Panc1 (cell line): Measurements from ENCODE around the gene DHRSX. TPM values are rescaled to one million over a fixed set of nuclear protein-coding genes. Genes with fewer than 3 reads are reported as not detected.
"Not testable (repeated sequence)": the region's sequence is repeated elsewhere in the genome, so short reads cannot be mapped to it uniquely, and the experiment has no call there.

Experiments
- ATAC-seq: fragments of 200-7000 bp; cut with Tn5 transposase; 2 replicates; pipeline ENCODE4 v1.9.1; 2020; ENCODE audit warnings: mild to moderate bottlenecking, moderate library complexity
- BruUV-seq: library from RNA; stranded (reverse); fragments of 400-500 nt; replicated peaks from 2 replicates; lab custom pipeline; 2021; lab: Mats Ljungman, UMichigan
- CTCF ChIA-PET: fragments of 300-600 bp; sonication (Branson Sonifier 250); formaldehyde crosslinking; loops from one replicate; lab custom pipeline; 2022; ENCODE audit warnings: antibody characterized with exemption; lab: Charles Lee
- POLR2A ChIA-PET: fragments of 300-600 bp; sonication (Branson Sonifier 250); formaldehyde crosslinking; loops from one replicate; lab custom pipeline; 2022; ENCODE audit warnings: antibody characterized with exemption; lab: Charles Lee
- DNase-seq: peaks from one replicate; pipeline ENCODE4 v3.0.0-alpha.2; 2010; ENCODE audit warnings: low read depth, low spot score
- H3K27ac ChIP-seq: 2 replicates; pipeline ENCODE4 v1.5.1; 2011; ENCODE audit warnings: mild to moderate bottlenecking, low read length, inconsistent platforms
- H3K27me3 ChIP-seq: fragments of 200-500 bp; sonication (Bioruptor generic); 2 replicates; pipeline ENCODE4 v1.6.0; 2014; ENCODE audit warnings: low read length, inconsistent platforms; ENCODE audit not compliant: control insufficient read depth, insufficient read depth
- H3K36me3 ChIP-seq: fragments of 200-500 bp; sonication (Bioruptor generic); 2 replicates; pipeline ENCODE4 v1.5.1; 2014; ENCODE audit warnings: inconsistent platforms, mild to moderate bottlenecking, low read length, moderate library complexity; ENCODE audit not compliant: control insufficient read depth, insufficient read depth
- H3K4me1 ChIP-seq: 2 replicates; pipeline ENCODE4 v1.5.1; 2011; ENCODE audit warnings: inconsistent platforms, mild to moderate bottlenecking, low read length, moderate library complexity; ENCODE audit not compliant: control insufficient read depth, insufficient read depth
- H3K4me3 ChIP-seq, 2 experiments: 2 replicates each; pipeline ENCODE4 v1.5.1; 2011 to 2012; ENCODE audit warnings: low read depth in 2 of 2, low read length in 2 of 2, mild to moderate bottlenecking in 2 of 2, inconsistent platforms in 1 of 2, moderate library complexity in 1 of 2
- H3K9me3 ChIP-seq: fragments of 200-500 bp; sonication (Bioruptor generic); 2 replicates; pipeline ENCODE4 v1.5.1; 2014; ENCODE audit warnings: low read depth, mild to moderate bottlenecking, inconsistent platforms, low read length, moderate library complexity; ENCODE audit not compliant: control insufficient read depth, insufficient read depth
- CTCF ChIP-seq: fragments of 450-650 bp; IDR thresholded peaks from 2 replicates; pipeline ENCODE4 v1.5.1; 2017; ENCODE audit warnings: mild to moderate bottlenecking
- POLR2AphosphoS5 ChIP-seq: IDR thresholded peaks from 2 replicates; pipeline ENCODE4 v1.6.1; 2012; ENCODE audit warnings: mild to moderate bottlenecking, low read depth, low read length, moderate library complexity
- SIN3A ChIP-seq: IDR thresholded peaks from 2 replicates; pipeline ENCODE4 v1.6.1; 2012; ENCODE audit warnings: low read depth, mild to moderate bottlenecking, low read length, moderate library complexity, borderline replicate concordance; ENCODE audit not compliant: insufficient read depth
- TCF7L2 ChIP-seq: IDR thresholded peaks from 2 replicates; pipeline ENCODE4 v1.6.1; 2011; ENCODE audit warnings: mild to moderate bottlenecking, low read depth, low read length, inconsistent platforms
- in situ Hi-C: cut with HindIII; loops from 2 replicates; pipeline ENCODE4 v1.10.0; 2016; ENCODE audit warnings: low sequenced_read_pairs, low pct_unique_long_range_greater_than_20kb
- intact Hi-C: fragments of 100-400 bp; cut with micrococcal nuclease; formaldehyde crosslinking; loops from one replicate; pipeline ENCODE4 v1.10.0; 2022; ENCODE audit not compliant: unreplicated experiment
- total RNA-seq: library from RNA; stranded (reverse); gene quantifications from one replicate; pipeline ENCODE4 v1.2.1, GENCODE V29; 2021; ENCODE audit not compliant: unreplicated experiment
- TF ChIP-seq, protein P1 (sequence below), 2 experiments: IDR thresholded peaks; 2 replicates each; pipeline ENCODE4 v1.6.1; 2011 to 2012; ENCODE audit warnings: low read depth in 2 of 2, control low read depth in 1 of 2, low read length in 1 of 2, mild to moderate bottlenecking in 1 of 2, moderate library complexity in 1 of 2; ENCODE audit not compliant: insufficient read depth in 1 of 2

Gene DHRSX
- total RNA-seq, 1 experiment from 2014 or later = 20.1 TPM

DNA sequence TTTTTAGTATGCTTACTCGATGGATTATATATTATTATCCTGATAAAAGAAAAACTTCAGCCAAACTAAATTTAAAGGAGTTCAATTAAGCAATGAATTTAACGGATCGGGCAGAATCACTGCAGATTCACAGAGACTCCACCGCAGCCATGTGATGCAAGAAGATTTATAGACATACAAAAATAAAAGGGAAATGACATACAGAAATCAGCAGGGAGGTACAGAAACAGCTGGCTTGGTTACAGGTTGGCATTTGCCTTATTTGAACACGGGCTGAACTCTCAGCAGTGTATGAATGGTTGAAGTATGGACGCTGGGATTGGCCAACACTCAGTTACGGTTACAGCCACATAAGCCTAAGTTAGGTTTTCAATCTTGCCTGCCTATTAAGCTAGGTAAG, 35.4 kb upstream of the DHRSX start:
- intact Hi-C loops = no loop called here
- H3K36me3 ChIP-seq = no peaks in the 10 kb centered on the region
- ATAC-seq = no peak
- no peaks in the 10 kb centered on the region for H3K4me1 ChIP-seq
- H3K27ac ChIP-seq = no peak overlapping the region
- no peak for DNase-seq
- H3K27me3 ChIP-seq = no peaks in the 10 kb centered on the region
- H3K9me3 ChIP-seq = no peaks in the 10 kb centered on the region
- BruUV-seq = no TSS peak
- POLR2A ChIA-PET = no interaction called here
- H3K4me3 ChIP-seq = no peak overlapping the region
- CTCF ChIA-PET = no interaction called here
- TF ChIP-seq CTCF (no peak), SIN3A (no peak), POLR2AphosphoS5 (no peak), TCF7L2 (no peak)
- TF ChIP-seq, protein P1, sequence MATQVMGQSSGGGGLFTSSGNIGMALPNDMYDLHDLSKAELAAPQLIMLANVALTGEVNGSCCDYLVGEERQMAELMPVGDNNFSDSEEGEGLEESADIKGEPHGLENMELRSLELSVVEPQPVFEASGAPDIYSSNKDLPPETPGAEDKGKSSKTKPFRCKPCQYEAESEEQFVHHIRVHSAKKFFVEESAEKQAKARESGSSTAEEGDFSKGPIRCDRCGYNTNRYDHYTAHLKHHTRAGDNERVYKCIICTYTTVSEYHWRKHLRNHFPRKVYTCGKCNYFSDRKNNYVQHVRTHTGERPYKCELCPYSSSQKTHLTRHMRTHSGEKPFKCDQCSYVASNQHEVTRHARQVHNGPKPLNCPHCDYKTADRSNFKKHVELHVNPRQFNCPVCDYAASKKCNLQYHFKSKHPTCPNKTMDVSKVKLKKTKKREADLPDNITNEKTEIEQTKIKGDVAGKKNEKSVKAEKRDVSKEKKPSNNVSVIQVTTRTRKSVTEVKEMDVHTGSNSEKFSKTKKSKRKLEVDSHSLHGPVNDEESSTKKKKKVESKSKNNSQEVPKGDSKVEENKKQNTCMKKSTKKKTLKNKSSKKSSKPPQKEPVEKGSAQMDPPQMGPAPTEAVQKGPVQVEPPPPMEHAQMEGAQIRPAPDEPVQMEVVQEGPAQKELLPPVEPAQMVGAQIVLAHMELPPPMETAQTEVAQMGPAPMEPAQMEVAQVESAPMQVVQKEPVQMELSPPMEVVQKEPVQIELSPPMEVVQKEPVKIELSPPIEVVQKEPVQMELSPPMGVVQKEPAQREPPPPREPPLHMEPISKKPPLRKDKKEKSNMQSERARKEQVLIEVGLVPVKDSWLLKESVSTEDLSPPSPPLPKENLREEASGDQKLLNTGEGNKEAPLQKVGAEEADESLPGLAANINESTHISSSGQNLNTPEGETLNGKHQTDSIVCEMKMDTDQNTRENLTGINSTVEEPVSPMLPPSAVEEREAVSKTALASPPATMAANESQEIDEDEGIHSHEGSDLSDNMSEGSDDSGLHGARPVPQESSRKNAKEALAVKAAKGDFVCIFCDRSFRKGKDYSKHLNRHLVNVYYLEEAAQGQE (IDR thresholded peaks at IDR 0.05; ENCODE audit: insufficient read depth in 1 of 2, low read depth in 2 of 2, low read length in 1 of 2) = no peak
- in situ Hi-C loops = no loop called here

DNA sequence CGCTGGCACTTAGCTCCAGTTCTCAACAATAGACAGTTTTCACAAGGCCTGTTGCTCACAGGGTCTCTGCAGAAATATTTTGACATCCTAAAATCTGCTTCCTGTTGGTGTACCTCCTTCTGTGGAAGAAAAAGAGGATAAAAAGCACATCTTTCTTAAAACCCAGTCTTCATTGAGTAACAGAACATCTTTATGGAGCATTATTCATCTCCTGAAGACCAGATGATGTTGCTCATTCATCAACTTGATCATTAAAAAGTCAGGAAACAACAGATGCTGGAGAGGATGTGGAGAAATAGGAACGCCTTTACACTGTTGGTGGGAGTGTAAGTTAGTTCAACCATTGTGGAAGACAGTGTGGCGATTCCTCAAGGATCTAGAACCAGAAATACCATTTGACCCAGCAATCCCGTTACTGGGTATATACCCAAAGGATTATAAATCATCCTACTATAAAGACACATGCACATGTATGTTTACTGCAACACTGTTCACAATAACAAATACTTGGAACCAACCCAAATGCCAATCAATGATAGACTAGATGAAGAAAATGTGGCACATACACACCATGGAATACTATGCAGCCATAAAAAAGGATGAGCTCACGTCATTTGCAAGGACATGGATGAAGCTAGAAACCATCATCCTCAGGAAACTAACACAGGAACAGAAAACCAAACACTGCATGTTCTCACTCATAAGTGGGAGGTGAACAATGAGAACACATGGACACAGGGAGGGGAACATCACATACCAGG, 33.7 kb upstream of the DHRSX start:
- in situ Hi-C loops, H3K36me3 ChIP-seq, CTCF ChIA-PET, DNase-seq, intact Hi-C loops, H3K9me3 ChIP-seq, BruUV-seq, H3K4me1 ChIP-seq, H3K4me3 ChIP-seq, H3K27ac ChIP-seq, H3K27me3 ChIP-seq, ATAC-seq, POLR2A ChIA-PET: not testable (repeated sequence)

DNA sequence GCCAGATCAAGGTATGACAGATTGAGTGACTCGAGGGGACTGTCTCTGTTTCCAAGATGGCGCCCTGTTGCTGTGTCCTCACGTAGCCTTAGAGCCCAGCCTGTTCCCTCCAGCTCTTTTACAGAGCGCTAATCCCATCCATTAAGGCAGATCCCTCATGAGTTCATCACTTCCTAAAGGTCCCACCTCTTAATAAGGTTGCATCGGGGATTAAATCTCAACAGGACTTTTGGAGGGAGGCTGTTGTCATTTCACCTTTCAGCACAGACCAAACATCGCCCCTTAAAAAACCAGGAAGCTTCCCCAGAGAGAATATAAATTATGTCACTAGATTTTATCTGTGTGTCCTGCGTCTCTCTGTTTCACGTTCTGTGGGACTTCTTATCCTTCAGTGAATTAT, 32.6 kb upstream of the DHRSX start:
- H3K4me3 ChIP-seq = no peak overlapping the region
- in situ Hi-C loops (no loop called here), intact Hi-C loops (no loop called here)
- H3K9me3 ChIP-seq = no peaks in the 10 kb centered on the region
- no peaks in the 10 kb centered on the region for H3K27me3 ChIP-seq
- no peak for TF ChIP-seq CTCF
- TF ChIP-seq, protein P1 (IDR thresholded peaks at IDR 0.05; ENCODE audit: insufficient read depth in 1 of 2, low read depth in 2 of 2, low read length in 1 of 2) = no peak
- no peak for TF ChIP-seq TCF7L2
- no peak for TF ChIP-seq SIN3A
- no peak for TF ChIP-seq POLR2AphosphoS5
- no peaks in the 10 kb centered on the region for H3K36me3 ChIP-seq
- H3K27ac ChIP-seq = no peak overlapping the region
- ATAC-seq (no peak), DNase-seq (no peak)
- ChIA-PET POLR2A (no interaction called here), CTCF (no interaction called here)
- no TSS peak for BruUV-seq
- H3K4me1 ChIP-seq = no peaks in the 10 kb centered on the region
